Activated CD8-positive, alpha-beta T cell treated with anti-CD3 and anti-CD28 coated beads, Interleukin-2, amount 10 ng/mL, durations not matched to agents 7 days and 5 days (primary cell): ENCODE measurements around the gene PKN2. TPM values are rescaled to one million over a fixed set of nuclear protein-coding genes. Genes with fewer than 3 reads are reported as not detected.
A peak's percentile ranks its signal among the peaks of the same experiment; 100 is the strongest.

ENCODE experiments used
- ATAC-seq: fragments of 150-1000 bp; cut with Tn5 transposase; one replicate; pipeline ENCODE4 v1.10.0; 2021; ENCODE audit warnings: moderate library complexity
- CTCF ChIA-PET: fragments of 350-600 bp; sonication (Branson Sonifier 250); formaldehyde crosslinking; loops from one replicate; lab custom pipeline; 2021; ENCODE audit warnings: antibody characterized with exemption; lab: Charles Lee
- POLR2A ChIA-PET: fragments of 350-600 bp; sonication (Branson Sonifier 250); formaldehyde crosslinking; loops from one replicate; lab custom pipeline; 2021; ENCODE audit warnings: antibody characterized with exemption; lab: Charles Lee
- DNase-seq: peaks from one replicate; pipeline ENCODE4 v3.0.0-alpha.2; 2020
- H3K27ac Mint-ChIP-seq: one replicate; pipeline ENCODE4 v1.8.0; 2021; ENCODE audit warnings: mild to moderate bottlenecking, mixed read lengths
- H3K27me3 Mint-ChIP-seq: one replicate; pipeline ENCODE4 v1.8.0; 2021; ENCODE audit warnings: low read depth, mixed read lengths
- H3K36me3 Mint-ChIP-seq: one replicate; pipeline ENCODE4 v1.8.0; 2021; ENCODE audit warnings: low read depth, mixed read lengths
- H3K4me1 Mint-ChIP-seq: one replicate; pipeline ENCODE4 v1.8.0; 2021; ENCODE audit warnings: low read depth, mixed read lengths
- H3K4me3 Mint-ChIP-seq: one replicate; pipeline ENCODE4 v1.8.0; 2021; ENCODE audit warnings: mild to moderate bottlenecking, mixed read lengths
- H3K9me3 Mint-ChIP-seq: one replicate; pipeline ENCODE4 v1.8.0; 2022; ENCODE audit warnings: mixed read lengths; ENCODE audit not compliant: insufficient read depth
- total RNA-seq, 2 experiments: library from RNA; stranded (reverse); gene quantifications; one replicate each; pipeline ENCODE4 v1.2.3, GENCODE V29; 2021

PKN2 gene
- total RNA-seq: 10 to 100 TPM; 23.6 to 24.4 TPM

- H3K27me3 Mint-ChIP-seq: no peaks in the 10 kb centered on the region
- no peaks in the 10 kb centered on the region for H3K9me3 Mint-ChIP-seq
- CTCF ChIA-PET: interaction anchor here (0.7 to 6.0 kb wide), 13 partner anchors 9 to 195 kb away, joined by 3 to 37 read pairs (median 4); no protein-coding TSS in a partner anchor
- peak; percentile 96 for ATAC-seq
- peak within 1 kb of the TSS; percentile 84 for H3K4me3 Mint-ChIP-seq
- H3K27ac Mint-ChIP-seq: peak within 1 kb of the TSS; percentile 93
- DNase-seq: peak; percentile 98
- POLR2A ChIA-PET: interaction anchor here (0.6 to 3.3 kb wide), 14 partner anchors 9 to 1769 kb away, joined by 3 to 23 read pairs (median 3); partner anchors contain the start of genes GTF2B, HS2ST1 and SELENOF
- peaks cover 2% of the 10 kb centered on the region for H3K36me3 Mint-ChIP-seq
- H3K4me1 Mint-ChIP-seq: peaks cover 17% of the 10 kb centered on the region
Observed at GRCh38 chr1:88683541-88684481, at the start of gene PKN2. TSS of gene PKN2 (plus strand) at chr1:88684273. CDS start at chr1:88684581, 308 bp downstream.

GRCh38 chr1:88634538-88634937, 49.5 kb upstream of the PKN2 start:
- no peak for DNase-seq
- Mint-ChIP-seq H3K4me3 (no peak overlapping the region), H3K27me3 (peaks cover 14% of the 10 kb centered on the region), H3K27ac (no peak overlapping the region), H3K36me3 (no peaks in the 10 kb centered on the region), H3K4me1 (no peaks in the 10 kb centered on the region), H3K9me3 (peaks cover 17% of the 10 kb centered on the region)
- CTCF ChIA-PET: no interaction called here
- POLR2A ChIA-PET: no interaction called here
- ATAC-seq: no peak

GRCh38 chr1:88640060-88640459, 44.0 kb upstream of the PKN2 start:
- POLR2A ChIA-PET: no interaction called here
- ATAC-seq (no peak), DNase-seq (no peak)
- Mint-ChIP-seq H3K4me1 (no peaks in the 10 kb centered on the region), H3K27me3 (peaks cover 2% of the 10 kb centered on the region), H3K27ac (no peak overlapping the region), H3K4me3 (no peak overlapping the region), H3K9me3 (peaks cover 2% of the 10 kb centered on the region), H3K36me3 (no peaks in the 10 kb centered on the region)
- CTCF ChIA-PET: interaction anchor here (0.8 kb wide), 1 partner anchor 16 kb away, joined by 3 read pairs; no protein-coding TSS in a partner anchor

GRCh38 chr1:88645886-88646285, 38.2 kb upstream of the PKN2 start:
- H3K4me3 Mint-ChIP-seq: no peak overlapping the region
- DNase-seq (no peak), ATAC-seq (no peak)
- no peak overlapping the region for H3K27ac Mint-ChIP-seq
- POLR2A ChIA-PET: no interaction called here
- CTCF ChIA-PET: interaction anchor here (0.9 kb wide), 1 partner anchor 10 kb away, joined by 4 read pairs; no protein-coding TSS in a partner anchor
- H3K36me3 Mint-ChIP-seq: no peaks in the 10 kb centered on the region
- H3K4me1 Mint-ChIP-seq: no peaks in the 10 kb centered on the region
- H3K9me3 Mint-ChIP-seq: no peaks in the 10 kb centered on the region
- H3K27me3 Mint-ChIP-seq: peaks cover 13% of the 10 kb centered on the region

- peaks cover 14% of the 10 kb centered on the region for H3K27me3 Mint-ChIP-seq
- ATAC-seq (no peak), DNase-seq (no peak)
- no peaks in the 10 kb centered on the region for H3K36me3 Mint-ChIP-seq
- H3K4me1 Mint-ChIP-seq: no peaks in the 10 kb centered on the region
- no peak overlapping the region for H3K4me3 Mint-ChIP-seq
- no peaks in the 10 kb centered on the region for H3K9me3 Mint-ChIP-seq
- ChIA-PET POLR2A (no interaction called here), CTCF (interaction anchor here (0.9 to 1.7 kb wide), 3 partner anchors 9 to 230 kb away, joined by 4 to 6 read pairs (median 4); no protein-coding TSS in a partner anchor)
- H3K27ac Mint-ChIP-seq: no peak overlapping the region
Observed at GRCh38 chr1:88646476-88647248, 37.4 kb upstream of the PKN2 start.

GRCh38 chr1:88647249-88647645, 36.8 kb upstream of the PKN2 start:
- no peak for DNase-seq
- no peaks in the 10 kb centered on the region for H3K9me3 Mint-ChIP-seq
- H3K27me3 Mint-ChIP-seq: peaks cover 14% of the 10 kb centered on the region
- ATAC-seq: no peak
- POLR2A ChIA-PET: no interaction called here
- H3K4me1 Mint-ChIP-seq: no peaks in the 10 kb centered on the region
- CTCF ChIA-PET: interaction anchor here (1.2 to 1.7 kb wide), 2 partner anchors 8 to 230 kb away, joined by 4 to 6 read pairs; no protein-coding TSS in a partner anchor
- H3K27ac Mint-ChIP-seq: no peak overlapping the region
- H3K4me3 Mint-ChIP-seq: no peak overlapping the region
- H3K36me3 Mint-ChIP-seq: no peaks in the 10 kb centered on the region

GRCh38 chr1:88647749-88648415, 36.2 kb upstream of the PKN2 start:
- Mint-ChIP-seq H3K4me1 (no peaks in the 10 kb centered on the region), H3K4me3 (no peak overlapping the region), H3K9me3 (no peaks in the 10 kb centered on the region), H3K27ac (no peak overlapping the region), H3K36me3 (no peaks in the 10 kb centered on the region), H3K27me3 (peaks cover 14% of the 10 kb centered on the region)
- ATAC-seq (no peak), DNase-seq (no peak)
- ChIA-PET CTCF (interaction anchor here (1.2 to 1.7 kb wide), 2 partner anchors 8 to 229 kb away, joined by 4 to 6 read pairs; no protein-coding TSS in a partner anchor), POLR2A (no interaction called here)

- H3K27me3 Mint-ChIP-seq: peaks cover 14% of the 10 kb centered on the region
- H3K27ac Mint-ChIP-seq: no peak overlapping the region
- ATAC-seq (no peak), DNase-seq (no peak)
- ChIA-PET CTCF (no interaction called here), POLR2A (no interaction called here)
- H3K36me3 Mint-ChIP-seq: no peaks in the 10 kb centered on the region
- H3K9me3 Mint-ChIP-seq: no peaks in the 10 kb centered on the region
- H3K4me1 Mint-ChIP-seq: no peaks in the 10 kb centered on the region
- no peak overlapping the region for H3K4me3 Mint-ChIP-seq
Observed at GRCh38 chr1:88648706-88649105, 35.4 kb upstream of the PKN2 start.

- DNase-seq (no peak), ATAC-seq (no peak)
- Mint-ChIP-seq H3K4me3 (no peak overlapping the region), H3K36me3 (no peaks in the 10 kb centered on the region), H3K9me3 (no peaks in the 10 kb centered on the region), H3K27ac (no peak overlapping the region), H3K27me3 (peaks cover 13% of the 10 kb centered on the region), H3K4me1 (no peaks in the 10 kb centered on the region)
- CTCF ChIA-PET: interaction anchor here (1.9 kb wide), 1 partner anchor 34 kb away, joined by 4 read pairs; the partner anchor contains the start of gene PKN2
- POLR2A ChIA-PET: no interaction called here
Observed at GRCh38 chr1:88649932-88650331, 34.1 kb upstream of the PKN2 start.

- H3K27ac Mint-ChIP-seq: no peak overlapping the region
- DNase-seq: no peak
- no peaks in the 10 kb centered on the region for H3K4me1 Mint-ChIP-seq
- H3K9me3 Mint-ChIP-seq: no peaks in the 10 kb centered on the region
- H3K36me3 Mint-ChIP-seq: no peaks in the 10 kb centered on the region
- ChIA-PET CTCF (interaction anchor here (1.6 to 1.9 kb wide), 2 partner anchors 33 to 226 kb away, joined by 4 read pairs; partner anchors contain the start of gene PKN2), POLR2A (no interaction called here)
- H3K27me3 Mint-ChIP-seq: peaks cover 8% of the 10 kb centered on the region
- no peak overlapping the region for H3K4me3 Mint-ChIP-seq
- ATAC-seq: no peak
Observed at GRCh38 chr1:88650676-88651418, 33.2 kb upstream of the PKN2 start.
